HuH-7 (cell line): ENCODE data around the gene PLEKHA7.
"Not testable (repeated sequence)": the region's sequence is repeated elsewhere in the genome, so short reads cannot be mapped to it uniquely, and the experiment has no call there.

ENCODE experiments used
- DNase-seq: peaks from one replicate; pipeline ENCODE4 v3.0.0; 2011; ENCODE audit warnings: low spot score

PLEKHA7 gene

GRCh38 chr11:17005646-17006045 is 8.6 kb downstream of the PLEKHA7 start:
- no peak for DNase-seq

GRCh38 chr11:17004486-17005148 is 9.6 kb downstream of the PLEKHA7 start:
- no peak for DNase-seq

GRCh38 chr11:17003426-17003825 is 10.8 kb downstream of the PLEKHA7 start:
- no peak for DNase-seq

- no peak for DNase-seq
These were observed 11.7 kb downstream of the PLEKHA7 start for GRCh38 chr11:17002543-17002942.

- no peak for DNase-seq
These were observed 12.4 kb downstream of the PLEKHA7 start for GRCh38 chr11:17001806-17002205.

GRCh38 chr11:17000987-17001386 is 13.2 kb downstream of the PLEKHA7 start:
- no peak for DNase-seq

GRCh38 chr11:17000253-17000652 is 14.0 kb downstream of the PLEKHA7 start:
- not testable (repeated sequence) for DNase-seq

GRCh38 chr11:16999116-16999515 is 15.1 kb downstream of the PLEKHA7 start:
- DNase-seq: no peak

GRCh38 chr11:16997624-16998023 is 16.6 kb downstream of the PLEKHA7 start:
- peak; percentile 23 for DNase-seq

GRCh38 chr11:16993495-16993894 is 20.7 kb downstream of the PLEKHA7 start:
- DNase-seq: no peak

GRCh38 chr11:16992846-16993245 is 21.4 kb downstream of the PLEKHA7 start:
- no peak for DNase-seq

GRCh38 chr11:16989554-16989953 is 24.7 kb downstream of the PLEKHA7 start:
- DNase-seq: no peak

GRCh38 chr11:16987205-16987568 is 27.0 kb downstream of the PLEKHA7 start:
- no peak for DNase-seq

GRCh38 chr11:16986434-16987204 is 27.6 kb downstream of the PLEKHA7 start:
- DNase-seq: no peak

- no peak for DNase-seq
These were observed 28.9 kb downstream of the PLEKHA7 start for GRCh38 chr11:16985297-16985696.

GRCh38 chr11:16984229-16984628 is 30.0 kb downstream of the PLEKHA7 start:
- no peak for DNase-seq

- DNase-seq: no peak
These were observed 31.4 kb downstream of the PLEKHA7 start for GRCh38 chr11:16982809-16983208.

GRCh38 chr11:16982256-16982671 is 31.9 kb downstream of the PLEKHA7 start:
- no peak for DNase-seq

GRCh38 chr11:16981651-16982194 is 32.5 kb downstream of the PLEKHA7 start:
- peak; percentile 40 for DNase-seq

GRCh38 chr11:16979703-16980622 is 34.3 kb downstream of the PLEKHA7 start:
- no peak for DNase-seq

GRCh38 chr11:16977994-16978315 is 36.3 kb downstream of the PLEKHA7 start:
- no peak for DNase-seq
